ENCODE results near the gene ZDHHC11.

- TF ChIP-seq CTCF (IDR thresholded peaks at IDR 0.05) (no peak), POLR2A (IDR thresholded peaks at IDR 0.05) (no peak)
Observed at GRCh38 chr5:868428-869135, 17.8 kb upstream of the ZDHHC11 start.
